GM10248 (cell line): ENCODE measurements around the gene EFCAB6.

Experiments
- CTCF ChIA-PET: fragments of 300-600 bp; sonication (Branson Sonifier 250); formaldehyde crosslinking; extraction: SDS; loops from one replicate; lab custom pipeline; 2021; ENCODE audit warnings: antibody characterized with exemption; lab: Yijun Ruan, JAX
- POLR2A ChIA-PET: fragments of 350-650 bp; sonication (Branson Sonifier 250); formaldehyde crosslinking; extraction: SDS; loops from one replicate; lab custom pipeline; 2020; ENCODE audit warnings: antibody characterized with exemption; lab: Yijun Ruan, JAX
- DNase-seq: peaks from one replicate; pipeline ENCODE4 v3.0.0; 2012; ENCODE audit errors: extremely low spot score
- CTCF ChIP-seq: IDR thresholded peaks from 2 replicates; pipeline ENCODE4 v1.5.1; 2012; ENCODE audit warnings: mild to moderate bottlenecking, low read depth; ENCODE audit errors: extremely low read depth, missing control alignments, control extremely low read depth

Gene EFCAB6

GRCh38 chr22:43843783-43844530, 31.9 kb upstream of the EFCAB6 start:
- CTCF ChIA-PET = no interaction called here
- TF ChIP-seq CTCF = no peak
- DNase-seq = no peak
- POLR2A ChIA-PET = no interaction called here

- CTCF ChIA-PET = no interaction called here
- no peak for DNase-seq
- POLR2A ChIA-PET = no interaction called here
- no peak for TF ChIP-seq CTCF
Observed at GRCh38 chr22:43841742-43842141, 29.6 kb upstream of the EFCAB6 start.

GRCh38 chr22:43840851-43841250, 28.7 kb upstream of the EFCAB6 start:
- no peak for DNase-seq
- ChIA-PET POLR2A (no interaction called here), CTCF (no interaction called here)
- no peak for TF ChIP-seq CTCF

- DNase-seq = no peak
- CTCF ChIA-PET = no interaction called here
- POLR2A ChIA-PET = no interaction called here
- no peak for TF ChIP-seq CTCF
Observed at GRCh38 chr22:43840431-43840830, 28.3 kb upstream of the EFCAB6 start.

- TF ChIP-seq CTCF = no peak
- DNase-seq = no peak
- ChIA-PET POLR2A (no interaction called here), CTCF (no interaction called here)
Observed at GRCh38 chr22:43839781-43840180, 27.7 kb upstream of the EFCAB6 start.

GRCh38 chr22:43838571-43839307, 26.6 kb upstream of the EFCAB6 start:
- ChIA-PET POLR2A (no interaction called here), CTCF (interaction anchor here (0.7 kb wide), 1 partner anchor 107 kb away, joined by 3 read pairs; no protein-coding TSS in a partner anchor)
- DNase-seq = no peak
- no peak for TF ChIP-seq CTCF
